Activated T-cell treated with anti-CD3 and anti-CD28 coated beads, Interleukin-2, amount 50 U/mL, for 72 hours (primary cell): ENCODE data around the gene EPHA5. TPM values are rescaled to one million over a fixed set of nuclear protein-coding genes. Genes with fewer than 3 reads are reported as not detected.

ENCODE experiments used
- ATAC-seq, 2 donors: fragments of 150-1000 bp; cut with Tn5 transposase; replicated peaks in 1 of 2; 2 replicates each; pipeline ENCODE4 v1.10.0; 2021; ENCODE audit warnings: moderate library complexity in 2 of 2, mild to moderate bottlenecking in 1 of 2
- DNase-seq, 2 donors: peaks; one replicate each; pipeline ENCODE4 v3.0.0; 2021 to 2022; ENCODE audit warnings: mixed read lengths in 1 of 2
- H3K27ac Mint-ChIP-seq: one replicate; pipeline ENCODE4 v1.8.0; 2022; ENCODE audit warnings: mild to moderate bottlenecking, moderate library complexity, mixed read lengths
- H3K27me3 Mint-ChIP-seq: one replicate; pipeline ENCODE4 v1.8.0; 2022; ENCODE audit warnings: low read depth, mixed read lengths
- H3K36me3 Mint-ChIP-seq, 2 donors: one replicate each; pipeline ENCODE4 v1.8.0; 2022; ENCODE audit warnings: mixed read lengths in 2 of 2, mild to moderate bottlenecking in 1 of 2; ENCODE audit not compliant: insufficient read depth in 2 of 2
- H3K4me1 Mint-ChIP-seq: one replicate; pipeline ENCODE4 v1.8.0; 2022; ENCODE audit warnings: low read depth, mixed read lengths
- H3K4me3 Mint-ChIP-seq, 2 donors: one replicate each; pipeline ENCODE4 v1.8.0; 2022; ENCODE audit warnings: mild to moderate bottlenecking in 2 of 2, mixed read lengths in 2 of 2, moderate library complexity in 2 of 2
- H3K9me3 Mint-ChIP-seq, 2 donors: one replicate each; pipeline ENCODE4 v1.8.0; 2022; ENCODE audit warnings: mixed read lengths in 2 of 2
- total RNA-seq, 2 donors: library from RNA; stranded (reverse); gene quantifications; one replicate each; pipeline ENCODE4 v1.2.3, GENCODE V29; 2022

Gene EPHA5
- total RNA-seq, 2 donors from 2014 or later, result not detected

DNA sequence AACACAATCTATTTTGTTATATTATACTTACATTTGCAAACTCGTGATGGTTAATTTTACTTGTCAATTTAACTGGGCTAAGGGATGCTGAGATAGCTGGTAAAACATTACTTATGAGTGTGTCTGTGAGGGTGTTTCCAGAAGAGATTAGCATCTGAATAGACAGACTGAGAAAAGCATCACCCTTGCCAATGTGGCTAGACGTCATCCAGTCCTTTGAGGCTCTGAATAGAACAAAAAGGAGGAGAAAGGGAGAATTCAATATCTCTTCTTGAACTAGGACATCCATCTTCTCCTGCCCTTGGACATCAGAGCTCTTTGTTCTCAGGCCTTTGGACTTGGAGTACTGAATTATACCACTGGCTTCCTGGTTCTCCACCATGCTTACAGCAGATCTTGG, 154.6 kb downstream of the EPHA5 start:
- no peaks in the 10 kb centered on the region for H3K27me3 Mint-ChIP-seq
- H3K9me3 Mint-ChIP-seq, result peaks cover 5 to 12% of the 10 kb centered on the region in 2 donors
- no peaks in the 10 kb centered on the region for H3K4me1 Mint-ChIP-seq
- ATAC-seq (no peak), DNase-seq (no peak)
- H3K36me3 Mint-ChIP-seq, result peaks cover 0 to 1% of the 10 kb centered on the region in 2 donors
- no peak overlapping the region for H3K4me3 Mint-ChIP-seq
- H3K27ac Mint-ChIP-seq, result no peak overlapping the region

- H3K27ac Mint-ChIP-seq, result no peak overlapping the region
- no peak for DNase-seq
- H3K9me3 Mint-ChIP-seq, result peaks cover 5 to 16% of the 10 kb centered on the region in 2 donors
- no peak overlapping the region for H3K4me3 Mint-ChIP-seq
- H3K36me3 Mint-ChIP-seq, result no peaks in the 10 kb centered on the region
- ATAC-seq, result no peak
- H3K27me3 Mint-ChIP-seq, result no peaks in the 10 kb centered on the region
- H3K4me1 Mint-ChIP-seq, result no peaks in the 10 kb centered on the region
Observed at GRCh38 chr4:65510976-65511375, 159.3 kb downstream of the EPHA5 start.

- ATAC-seq (no peak), DNase-seq (no peak)
- H3K27ac Mint-ChIP-seq, result no peak overlapping the region
- H3K36me3 Mint-ChIP-seq, result no peaks in the 10 kb centered on the region
- H3K4me3 Mint-ChIP-seq, result no peak overlapping the region
- H3K4me1 Mint-ChIP-seq, result no peaks in the 10 kb centered on the region
- peaks cover 2 to 8% of the 10 kb centered on the region in 2 donors for H3K9me3 Mint-ChIP-seq
- H3K27me3 Mint-ChIP-seq, result no peaks in the 10 kb centered on the region
Observed at GRCh38 chr4:65508168-65508567, 162.1 kb downstream of the EPHA5 start.

- ATAC-seq (no peak), DNase-seq (no peak)
- Mint-ChIP-seq H3K27me3 (no peaks in the 10 kb centered on the region), H3K4me1 (no peaks in the 10 kb centered on the region), H3K27ac (no peak overlapping the region), H3K4me3 (no peak overlapping the region), H3K9me3 (peaks cover 1 to 11% of the 10 kb centered on the region in 2 donors), H3K36me3 (no peaks in the 10 kb centered on the region)
Observed at GRCh38 chr4:65502131-65502701, 168.1 kb downstream of the EPHA5 start.

DNA sequence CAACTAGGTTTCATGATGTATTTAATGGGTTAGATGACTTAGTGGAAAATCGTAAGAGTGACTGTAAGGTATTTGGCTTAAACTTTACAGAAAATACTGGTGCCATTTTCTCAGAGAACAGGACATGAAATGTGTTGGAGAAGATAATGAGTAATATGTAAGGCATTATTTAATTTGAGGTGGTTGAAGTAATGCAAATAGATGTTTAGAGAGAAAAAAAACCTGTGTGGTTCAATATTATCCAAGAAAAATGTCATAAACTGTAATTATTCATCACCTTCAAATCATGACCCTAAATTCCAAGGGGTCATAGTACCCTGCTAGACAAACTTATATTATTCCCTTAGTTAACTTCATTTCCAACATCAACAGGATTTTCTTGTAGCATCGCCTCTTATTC, 171.7 kb downstream of the EPHA5 start:
- H3K4me3 Mint-ChIP-seq, result no peak overlapping the region
- H3K9me3 Mint-ChIP-seq, result peaks cover 4 to 8% of the 10 kb centered on the region in 2 donors
- peaks cover 0 to 2% of the 10 kb centered on the region in 2 donors for H3K36me3 Mint-ChIP-seq
- H3K27ac Mint-ChIP-seq, result no peak overlapping the region
- no peaks in the 10 kb centered on the region for H3K27me3 Mint-ChIP-seq
- no peak for ATAC-seq
- no peaks in the 10 kb centered on the region for H3K4me1 Mint-ChIP-seq
- DNase-seq, result no peak

GRCh38 chr4:65495439-65495838, 174.8 kb downstream of the EPHA5 start:
- DNase-seq, result no peak
- ATAC-seq, result no peak
- peaks cover 3 to 5% of the 10 kb centered on the region in 2 donors for H3K9me3 Mint-ChIP-seq
- H3K27me3 Mint-ChIP-seq, result no peaks in the 10 kb centered on the region
- no peak overlapping the region for H3K4me3 Mint-ChIP-seq
- H3K4me1 Mint-ChIP-seq, result no peaks in the 10 kb centered on the region
- H3K36me3 Mint-ChIP-seq, result peaks cover 0 to 2% of the 10 kb centered on the region in 2 donors
- H3K27ac Mint-ChIP-seq, result no peak overlapping the region

- peaks cover 0 to 2% of the 10 kb centered on the region in 2 donors for H3K36me3 Mint-ChIP-seq
- no peak overlapping the region for H3K4me3 Mint-ChIP-seq
- H3K4me1 Mint-ChIP-seq, result no peaks in the 10 kb centered on the region
- H3K27ac Mint-ChIP-seq, result no peak overlapping the region
- H3K9me3 Mint-ChIP-seq, result peaks cover 2 to 4% of the 10 kb centered on the region in 2 donors
- no peak for DNase-seq
- H3K27me3 Mint-ChIP-seq, result no peaks in the 10 kb centered on the region
- ATAC-seq, result no peak
Observed at GRCh38 chr4:65482410-65482809, 187.9 kb downstream of the EPHA5 start.

GRCh38 chr4:65472531-65472930, 197.8 kb downstream of the EPHA5 start:
- Mint-ChIP-seq H3K27ac (no peak overlapping the region), H3K4me3 (no peak overlapping the region), H3K9me3 (peaks cover 4 to 13% of the 10 kb centered on the region in 2 donors), H3K27me3 (no peaks in the 10 kb centered on the region), H3K4me1 (no peaks in the 10 kb centered on the region), H3K36me3 (peaks cover 0 to 1% of the 10 kb centered on the region in 2 donors)
- DNase-seq, result no peak
- no peak for ATAC-seq

DNA sequence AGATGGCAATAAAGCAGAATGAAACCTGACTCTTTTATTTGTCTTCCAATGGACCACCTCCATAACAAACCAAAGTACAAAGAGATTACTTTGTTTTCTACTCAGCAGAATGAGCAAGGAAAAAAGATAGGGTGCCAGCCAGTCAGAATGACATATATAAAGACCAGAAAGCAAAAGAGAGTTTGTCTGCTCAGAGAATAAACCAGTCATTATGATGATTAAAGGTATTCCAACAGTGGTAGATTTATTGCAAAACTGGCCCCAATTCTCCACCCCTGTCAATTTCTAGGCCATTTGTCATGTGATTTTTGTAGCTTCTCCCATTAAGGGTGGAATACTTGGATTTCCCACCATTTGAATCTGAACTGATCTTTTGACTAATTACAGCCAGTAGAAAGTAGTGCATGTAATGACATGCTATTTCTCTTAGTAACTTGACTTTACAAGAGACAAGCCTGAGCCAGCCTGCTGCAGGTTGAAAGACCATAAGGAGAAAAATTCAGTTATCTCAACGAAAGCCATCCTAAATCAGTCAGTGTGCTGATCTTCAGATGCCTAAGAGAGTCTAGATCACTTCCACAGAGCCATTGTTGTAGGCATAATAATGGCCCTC, 203.1 kb downstream of the EPHA5 start:
- DNase-seq (no peak), ATAC-seq (no peak)
- no peak overlapping the region for H3K27ac Mint-ChIP-seq
- no peak overlapping the region for H3K4me3 Mint-ChIP-seq
- peaks cover 0 to 2% of the 10 kb centered on the region in 2 donors for H3K36me3 Mint-ChIP-seq
- H3K9me3 Mint-ChIP-seq, result peaks cover 8 to 9% of the 10 kb centered on the region in 2 donors
- H3K4me1 Mint-ChIP-seq, result no peaks in the 10 kb centered on the region
- no peaks in the 10 kb centered on the region for H3K27me3 Mint-ChIP-seq

- Mint-ChIP-seq H3K27me3 (no peaks in the 10 kb centered on the region), H3K36me3 (peaks cover 0 to 2% of the 10 kb centered on the region in 2 donors), H3K4me3 (no peak overlapping the region), H3K27ac (no peak overlapping the region), H3K4me1 (no peaks in the 10 kb centered on the region), H3K9me3 (peaks cover 6 to 9% of the 10 kb centered on the region in 2 donors)
- ATAC-seq (no peak), DNase-seq (no peak)
Observed at GRCh38 chr4:65461781-65462180, 208.5 kb downstream of the EPHA5 start.

DNA sequence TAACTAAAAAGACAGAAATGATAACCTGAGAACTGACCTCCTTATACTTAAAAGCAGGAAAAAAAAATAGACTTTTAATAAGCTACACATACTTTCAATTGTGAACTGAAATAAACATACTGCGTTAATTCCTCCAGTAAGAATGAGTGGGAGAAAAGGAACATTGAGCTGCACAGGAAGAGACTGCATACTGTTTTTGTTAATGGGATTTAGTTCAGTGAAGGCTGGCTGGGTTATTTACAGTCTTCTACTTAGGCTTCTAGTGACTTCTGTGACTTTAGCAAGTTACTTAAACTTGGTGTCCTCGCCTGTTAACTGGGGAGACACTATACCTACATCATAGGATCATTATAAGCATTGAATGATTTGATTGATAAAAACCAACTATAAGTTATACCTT, 213.3 kb downstream of the EPHA5 start:
- Mint-ChIP-seq H3K27me3 (no peaks in the 10 kb centered on the region), H3K9me3 (peaks cover 2% of the 10 kb centered on the region in 2 donors), H3K36me3 (no peaks in the 10 kb centered on the region), H3K4me1 (no peaks in the 10 kb centered on the region), H3K27ac (no peak overlapping the region), H3K4me3 (no peak overlapping the region)
- ATAC-seq (no peak), DNase-seq (no peak)

GRCh38 chr4:65456579-65456978, 213.7 kb downstream of the EPHA5 start:
- Mint-ChIP-seq H3K27me3 (no peaks in the 10 kb centered on the region), H3K9me3 (peaks cover 2% of the 10 kb centered on the region in 2 donors), H3K4me1 (no peaks in the 10 kb centered on the region), H3K4me3 (no peak overlapping the region), H3K36me3 (no peaks in the 10 kb centered on the region), H3K27ac (no peak overlapping the region)
- ATAC-seq, result no peak
- no peak for DNase-seq

GRCh38 chr4:65453398-65453797, 216.9 kb downstream of the EPHA5 start:
- H3K4me1 Mint-ChIP-seq, result no peaks in the 10 kb centered on the region
- no peaks in the 10 kb centered on the region for H3K27me3 Mint-ChIP-seq
- ATAC-seq, result no peak
- no peak for DNase-seq
- no peaks in the 10 kb centered on the region for H3K36me3 Mint-ChIP-seq
- H3K9me3 Mint-ChIP-seq, result peaks cover 0 to 2% of the 10 kb centered on the region in 2 donors
- no peak overlapping the region for H3K4me3 Mint-ChIP-seq
- H3K27ac Mint-ChIP-seq, result no peak overlapping the region

GRCh38 chr4:65450899-65451298, 219.4 kb downstream of the EPHA5 start:
- ATAC-seq (no peak), DNase-seq (no peak)
- peaks cover 0 to 2% of the 10 kb centered on the region in 2 donors for H3K9me3 Mint-ChIP-seq
- H3K27ac Mint-ChIP-seq, result no peak overlapping the region
- H3K36me3 Mint-ChIP-seq, result no peaks in the 10 kb centered on the region
- H3K4me3 Mint-ChIP-seq, result no peak overlapping the region
- no peaks in the 10 kb centered on the region for H3K27me3 Mint-ChIP-seq
- no peaks in the 10 kb centered on the region for H3K4me1 Mint-ChIP-seq
